Measurements from ENCODE around the gene CRYBB3.

DNA sequence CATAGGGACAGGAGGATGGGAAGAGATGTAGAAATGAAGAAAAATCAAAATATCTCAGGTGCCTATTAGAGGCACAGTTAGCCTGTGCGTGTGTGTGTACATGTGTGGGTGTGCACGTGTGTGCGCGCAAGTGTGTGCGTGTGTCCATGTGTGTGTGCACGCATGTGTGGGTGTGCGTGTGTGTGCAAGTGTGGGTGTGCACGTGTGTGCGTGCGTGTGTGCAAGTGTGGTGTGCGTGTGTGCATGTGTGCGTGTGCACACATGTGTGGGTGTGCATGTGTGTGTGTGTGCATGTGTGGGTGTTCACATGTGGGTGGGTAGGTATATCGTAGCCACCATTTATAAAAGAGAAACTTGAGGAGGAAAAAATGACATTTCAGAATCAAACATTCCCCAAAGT, 29.2 kb downstream of the CRYBB3 start:
- no peak for TF ChIP-seq YY1 (IDR thresholded peaks at IDR 0.05; ENCODE audit: low read depth)
- TF ChIP-seq, protein P1, sequence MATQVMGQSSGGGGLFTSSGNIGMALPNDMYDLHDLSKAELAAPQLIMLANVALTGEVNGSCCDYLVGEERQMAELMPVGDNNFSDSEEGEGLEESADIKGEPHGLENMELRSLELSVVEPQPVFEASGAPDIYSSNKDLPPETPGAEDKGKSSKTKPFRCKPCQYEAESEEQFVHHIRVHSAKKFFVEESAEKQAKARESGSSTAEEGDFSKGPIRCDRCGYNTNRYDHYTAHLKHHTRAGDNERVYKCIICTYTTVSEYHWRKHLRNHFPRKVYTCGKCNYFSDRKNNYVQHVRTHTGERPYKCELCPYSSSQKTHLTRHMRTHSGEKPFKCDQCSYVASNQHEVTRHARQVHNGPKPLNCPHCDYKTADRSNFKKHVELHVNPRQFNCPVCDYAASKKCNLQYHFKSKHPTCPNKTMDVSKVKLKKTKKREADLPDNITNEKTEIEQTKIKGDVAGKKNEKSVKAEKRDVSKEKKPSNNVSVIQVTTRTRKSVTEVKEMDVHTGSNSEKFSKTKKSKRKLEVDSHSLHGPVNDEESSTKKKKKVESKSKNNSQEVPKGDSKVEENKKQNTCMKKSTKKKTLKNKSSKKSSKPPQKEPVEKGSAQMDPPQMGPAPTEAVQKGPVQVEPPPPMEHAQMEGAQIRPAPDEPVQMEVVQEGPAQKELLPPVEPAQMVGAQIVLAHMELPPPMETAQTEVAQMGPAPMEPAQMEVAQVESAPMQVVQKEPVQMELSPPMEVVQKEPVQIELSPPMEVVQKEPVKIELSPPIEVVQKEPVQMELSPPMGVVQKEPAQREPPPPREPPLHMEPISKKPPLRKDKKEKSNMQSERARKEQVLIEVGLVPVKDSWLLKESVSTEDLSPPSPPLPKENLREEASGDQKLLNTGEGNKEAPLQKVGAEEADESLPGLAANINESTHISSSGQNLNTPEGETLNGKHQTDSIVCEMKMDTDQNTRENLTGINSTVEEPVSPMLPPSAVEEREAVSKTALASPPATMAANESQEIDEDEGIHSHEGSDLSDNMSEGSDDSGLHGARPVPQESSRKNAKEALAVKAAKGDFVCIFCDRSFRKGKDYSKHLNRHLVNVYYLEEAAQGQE (IDR thresholded peaks at IDR 0.05; ENCODE audit: low read depth), result no peak
- TF ChIP-seq ZBTB7A (IDR thresholded peaks at IDR 0.05; ENCODE audit: low read depth), result no peak
- no peak for TF ChIP-seq EGR1 (IDR thresholded peaks at IDR 0.05)
- no peak for TF ChIP-seq TAF1 (IDR thresholded peaks at IDR 0.05; ENCODE audit: low read depth)
- TF ChIP-seq MAX (IDR thresholded peaks at IDR 0.05), result no peak
- TF ChIP-seq RAD21 (IDR thresholded peaks at IDR 0.05; ENCODE audit: low read depth), result no peak
- no peak for TF ChIP-seq CREB1 (IDR thresholded peaks at IDR 0.05; ENCODE audit: low read depth)
- TF ChIP-seq TCF12 (IDR thresholded peaks at IDR 0.05; ENCODE audit: low read depth), result no peak
- TF ChIP-seq CEBPB (IDR thresholded peaks at IDR 0.05), result no peak
- no peak for TF ChIP-seq EP300 (IDR thresholded peaks at IDR 0.05; ENCODE audit: borderline replicate concordance)

Data from Ishikawa (cell line).